HG02884 (cell line): ENCODE results near the gene FERMT2.

Experiments
- ATAC-seq: cut with Tn5 transposase; IDR thresholded peaks from one replicate; pipeline ENCODE4 v1.9.1; 2021; ENCODE audit warnings: mild to moderate bottlenecking, moderate library complexity; ENCODE audit not compliant: unreplicated experiment

FERMT2 gene

DNA sequence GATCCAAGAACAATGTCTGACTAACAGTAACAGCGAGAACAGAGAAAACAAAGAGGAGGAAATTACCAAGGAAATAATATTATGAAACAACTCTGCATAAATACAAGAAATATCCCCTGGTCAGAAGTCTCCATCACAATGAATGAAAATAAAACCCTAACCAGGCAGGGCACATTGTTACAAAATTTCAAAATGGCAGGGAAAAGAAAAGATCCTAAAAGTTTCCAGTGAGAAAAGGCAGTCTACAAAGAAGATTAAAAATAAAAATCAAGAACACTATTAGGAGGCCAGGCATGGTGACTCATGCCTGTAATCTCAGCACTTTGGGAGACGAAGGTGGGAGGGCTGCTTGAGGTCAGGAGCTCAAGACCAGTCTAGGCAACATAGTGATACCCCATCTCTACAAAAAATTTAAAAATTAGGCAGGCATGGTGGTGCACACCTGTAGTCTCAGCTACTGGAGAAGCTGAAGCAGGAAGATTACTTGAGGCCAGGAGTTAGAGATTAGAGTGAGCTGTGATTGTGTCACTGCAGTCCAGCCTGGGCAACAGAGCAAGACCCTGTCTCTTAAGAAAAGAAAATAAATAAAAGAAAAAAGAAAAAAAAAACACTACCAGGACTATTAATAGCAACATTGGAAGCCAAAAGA lies 47.8 kb downstream of the FERMT2 start:
- ATAC-seq: no peak

DNA sequence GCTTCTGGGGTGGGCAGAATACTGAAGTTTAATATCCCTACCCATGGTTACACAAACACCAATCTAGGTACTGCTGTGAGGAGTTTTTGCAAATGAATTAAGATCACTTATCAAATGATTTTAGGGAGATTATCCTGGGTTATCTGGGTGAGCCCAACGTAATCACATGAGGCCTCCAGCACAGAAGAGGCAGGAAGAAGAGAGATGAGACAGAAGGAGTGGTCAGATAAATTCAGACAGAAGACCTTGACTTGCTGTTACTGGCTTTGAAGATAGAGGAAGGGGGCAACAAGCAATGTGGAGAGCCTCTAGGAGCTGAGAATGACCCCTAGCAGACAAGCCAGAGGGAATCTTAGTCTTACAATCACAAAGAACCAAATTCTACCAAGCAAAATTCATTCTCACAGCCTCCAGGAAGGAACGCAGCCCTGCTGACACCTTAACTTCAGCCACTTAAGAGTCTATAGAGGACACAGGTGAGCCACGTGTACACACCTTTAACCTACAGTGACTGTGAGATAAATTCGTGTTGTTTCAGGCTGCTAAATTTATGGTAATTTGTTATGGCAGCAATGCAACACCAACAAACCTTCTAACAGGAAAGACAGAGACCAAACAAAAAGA lies 49.4 kb downstream of the FERMT2 start:
- no peak for ATAC-seq

DNA sequence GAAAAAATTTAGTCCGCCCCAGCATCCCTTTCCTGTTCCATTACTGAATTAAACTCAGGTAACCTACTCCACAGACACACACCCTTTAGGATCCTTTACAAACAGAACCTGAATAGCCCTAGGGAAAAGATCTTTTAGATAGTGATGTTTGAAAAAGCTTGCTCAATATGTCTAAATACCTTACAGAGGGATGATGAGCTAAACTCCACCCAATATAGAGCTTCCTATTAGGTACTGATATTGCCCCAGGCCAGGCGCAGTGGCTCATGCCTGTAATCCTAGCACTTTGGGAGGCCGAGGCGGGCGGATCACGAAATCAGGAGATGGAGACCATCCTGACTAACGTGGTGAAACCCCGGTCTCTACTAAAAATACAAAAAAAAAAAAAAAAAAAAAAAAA lies 50.1 kb downstream of the FERMT2 start:
- ATAC-seq: no peak

DNA sequence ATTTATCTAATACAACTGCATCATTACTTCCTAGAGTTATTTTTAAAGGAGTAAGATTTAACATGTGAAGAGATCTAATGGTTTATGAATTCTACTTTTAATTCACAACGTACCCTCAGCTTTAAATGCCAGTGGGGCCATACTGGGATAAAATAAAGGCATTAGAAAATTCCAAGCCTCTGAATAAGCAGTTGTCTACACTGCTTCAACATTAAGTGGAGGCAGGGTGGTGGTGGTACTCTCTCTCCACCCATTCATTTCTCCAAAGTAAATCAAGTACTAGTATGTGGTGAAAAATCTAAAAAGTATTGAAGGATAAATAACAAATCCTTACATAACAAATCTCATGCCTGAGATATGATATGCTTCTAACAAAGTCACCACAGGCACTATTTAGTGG lies 52.4 kb downstream of the FERMT2 start:
- no peak for ATAC-seq

DNA sequence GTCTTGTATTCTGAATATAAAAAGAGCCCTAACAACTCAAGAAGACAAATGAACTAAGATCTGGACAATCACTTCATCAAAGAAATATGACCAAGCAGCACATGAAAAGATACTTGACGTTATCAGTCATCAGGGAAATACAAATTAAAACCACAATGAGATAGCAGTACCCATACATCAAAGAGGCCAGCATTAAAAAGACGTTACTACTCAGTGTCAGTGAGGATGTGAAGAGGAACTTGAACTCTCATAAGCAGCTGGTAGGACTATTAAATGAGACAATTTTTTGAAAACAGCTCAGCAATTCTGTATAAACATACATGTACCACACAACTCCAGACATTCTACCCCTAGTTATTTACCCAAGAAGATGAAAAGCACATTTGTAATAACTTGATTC lies 55.9 kb downstream of the FERMT2 start:
- no peak for ATAC-seq

DNA sequence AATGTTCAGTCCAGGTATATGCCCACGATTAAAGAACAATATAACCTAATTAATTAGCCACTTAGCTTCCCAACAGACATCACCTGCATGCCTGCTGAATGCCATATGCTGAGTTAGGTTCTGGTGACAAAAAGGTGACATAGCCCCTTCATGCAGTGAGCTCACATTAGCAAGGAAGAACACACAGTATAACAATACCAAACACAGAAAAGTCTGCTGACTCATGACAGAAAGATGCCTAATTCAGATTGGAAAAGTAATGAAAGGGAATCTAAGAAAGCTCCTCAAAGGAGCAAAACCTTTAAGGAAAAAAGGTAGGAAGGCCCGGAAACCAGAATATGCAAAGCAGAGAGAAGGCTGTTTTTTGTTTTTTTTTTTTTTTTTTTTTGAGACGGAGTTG lies 59.0 kb downstream of the FERMT2 start:
- no peak for ATAC-seq

DNA sequence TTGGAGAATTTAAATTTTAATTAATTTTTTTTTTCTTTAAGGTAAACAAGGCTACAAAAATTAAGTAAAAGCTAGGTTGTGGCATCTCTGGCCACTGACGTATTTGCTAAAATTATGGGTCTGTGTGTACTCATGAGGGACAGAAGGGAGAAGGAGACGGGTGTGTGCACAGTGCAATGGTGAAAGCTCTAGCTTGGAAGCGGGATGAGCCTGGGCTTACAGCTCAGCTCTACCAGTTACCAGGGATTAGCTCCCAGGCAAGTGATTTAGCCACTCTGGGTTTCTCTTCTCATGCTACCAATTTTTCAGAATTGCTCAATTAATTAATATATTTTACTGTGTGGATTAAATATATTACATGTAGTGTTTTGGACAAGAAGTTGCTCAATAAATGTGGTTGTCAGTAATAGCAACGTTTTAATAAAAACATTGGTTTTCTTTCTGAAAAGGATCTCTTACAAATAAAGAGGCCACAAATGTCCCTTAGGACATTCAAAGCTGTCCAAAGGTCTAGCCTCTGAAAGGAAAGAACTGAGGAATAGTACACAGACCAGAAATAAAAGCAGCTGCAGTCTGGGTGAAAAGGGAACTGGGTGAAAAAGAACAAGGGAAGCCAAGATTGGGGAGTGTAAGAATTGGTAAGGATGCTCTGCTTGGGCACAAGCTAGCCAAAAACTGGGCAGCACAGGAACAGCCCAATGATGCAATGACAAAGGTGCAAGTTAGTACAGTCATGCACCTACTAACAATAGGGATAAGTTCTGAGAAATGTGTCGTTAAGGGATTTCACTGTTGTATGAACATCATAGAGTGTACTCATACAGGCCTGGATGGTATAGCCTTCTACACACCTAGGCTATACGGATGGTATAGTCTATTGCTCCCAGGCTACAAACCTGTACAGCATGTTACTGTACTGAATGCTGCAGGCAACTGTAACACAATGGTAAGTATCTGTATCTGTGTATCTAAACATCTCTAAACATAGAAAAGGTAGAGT lies 61.7 kb downstream of the FERMT2 start:
- ATAC-seq: no peak

DNA sequence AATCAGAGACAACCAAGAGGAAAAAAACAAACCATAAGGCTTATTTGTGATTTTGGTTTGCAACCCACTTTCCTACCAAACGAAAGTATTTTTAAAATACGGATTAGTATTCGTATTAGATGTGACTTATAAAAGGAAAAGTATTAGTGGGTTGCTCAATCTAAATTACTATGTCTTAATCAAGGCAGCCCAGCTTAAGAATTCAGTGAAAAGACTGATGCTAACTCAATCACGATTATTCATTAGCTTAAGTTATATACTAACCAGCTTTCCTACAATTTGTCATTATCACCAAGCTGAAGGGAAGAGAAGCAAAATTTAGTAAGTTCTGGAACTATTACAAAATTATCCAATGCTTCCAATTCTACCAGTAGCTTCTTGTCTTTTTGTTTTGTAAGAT lies 62.7 kb downstream of the FERMT2 start:
- no peak for ATAC-seq

DNA sequence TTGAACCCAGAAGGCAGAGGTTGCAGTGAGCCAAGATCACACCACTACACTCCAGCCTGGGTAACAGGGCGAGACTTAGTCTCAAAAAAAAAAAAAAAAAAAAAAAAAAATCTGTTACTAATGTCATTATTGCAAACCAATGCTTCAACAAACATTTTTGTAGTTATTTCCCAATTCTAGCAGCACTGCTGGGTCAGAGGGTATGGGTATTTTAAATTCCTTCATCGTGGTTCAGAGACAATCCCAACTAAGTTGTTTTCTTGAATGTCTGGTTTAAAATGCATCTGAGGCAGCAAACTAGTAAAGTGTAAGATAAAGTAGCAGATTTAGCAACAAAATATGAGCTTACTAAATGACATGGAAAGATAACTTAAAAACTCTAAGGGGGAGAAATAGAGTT lies 65.6 kb downstream of the FERMT2 start:
- ATAC-seq: no peak

DNA sequence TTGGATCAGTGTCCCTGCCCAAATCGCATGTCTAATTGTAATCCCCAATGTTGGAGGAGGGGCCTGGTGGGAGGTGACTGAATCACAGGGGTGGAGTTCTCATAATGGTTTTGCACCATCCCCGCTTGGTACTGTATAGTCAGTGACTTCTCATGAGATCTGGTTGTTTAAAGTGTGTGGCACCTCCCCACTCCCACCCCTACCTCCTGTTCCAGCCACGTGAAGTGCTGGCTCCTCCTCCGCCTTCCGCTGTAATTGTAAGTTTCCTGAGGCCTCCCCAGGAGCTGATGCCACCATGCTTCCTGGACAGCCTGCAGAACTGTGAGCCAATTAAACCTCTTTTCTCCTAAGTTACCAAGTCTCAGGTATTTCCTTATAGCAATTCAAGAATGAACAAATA lies 67.2 kb downstream of the FERMT2 start:
- no peak for ATAC-seq

DNA sequence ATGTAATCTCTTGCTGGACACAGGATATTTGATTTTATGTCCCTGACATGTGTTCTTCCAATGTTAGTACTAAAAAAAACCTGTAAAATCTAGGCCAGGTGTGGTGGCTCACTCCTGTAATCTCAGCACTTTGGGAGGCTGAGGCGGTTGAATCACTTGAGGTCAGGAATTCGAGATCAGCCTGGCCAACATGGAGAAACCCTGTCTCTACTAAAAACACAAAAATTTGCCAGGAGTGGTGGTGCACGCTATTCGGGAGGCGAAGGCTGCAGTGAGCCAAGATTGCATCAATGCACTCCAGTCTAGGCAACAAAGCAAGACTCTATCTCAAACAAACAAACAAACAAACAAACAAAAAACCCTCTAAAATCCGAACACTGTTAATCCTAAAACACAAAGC lies 68.0 kb downstream of the FERMT2 start:
- ATAC-seq: no peak

DNA sequence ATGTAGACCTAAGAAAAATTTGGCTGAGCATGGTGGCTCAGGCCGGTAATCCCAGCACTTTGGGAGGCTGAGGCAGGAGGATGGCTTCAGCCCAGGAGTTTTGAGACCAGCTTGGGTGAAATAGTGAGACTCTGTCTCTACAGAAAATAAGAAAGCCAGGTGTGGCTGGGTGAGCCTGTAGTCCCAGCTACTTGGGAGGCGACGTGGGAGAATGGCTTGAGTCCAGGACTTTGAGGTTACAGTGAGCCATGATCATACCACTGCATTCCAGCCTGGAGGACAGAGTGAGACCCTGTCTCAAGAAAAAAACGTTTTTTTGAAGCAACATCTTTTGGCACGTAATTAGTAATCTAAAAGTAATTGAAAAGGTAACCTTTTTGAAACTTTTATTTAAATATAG lies 70.9 kb downstream of the FERMT2 start:
- no peak for ATAC-seq

DNA sequence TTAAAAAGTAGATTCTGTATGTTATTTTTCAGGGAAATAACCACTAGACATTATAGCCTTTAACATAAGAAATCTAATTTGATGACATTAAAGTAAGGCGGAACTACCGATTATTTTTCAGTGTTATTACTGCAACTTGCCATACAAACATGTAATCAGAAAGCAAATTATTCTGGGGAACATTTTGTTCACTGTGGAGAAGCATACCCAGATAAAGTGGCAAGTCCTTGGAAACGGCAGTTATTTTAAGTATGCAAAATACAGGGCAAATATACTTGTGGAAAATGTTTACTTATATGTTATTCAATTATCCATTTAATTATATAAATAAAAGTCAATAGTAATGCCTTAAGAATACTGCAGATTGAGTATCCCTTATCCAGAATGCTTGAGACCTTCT lies 71.9 kb downstream of the FERMT2 start:
- ATAC-seq: no peak

DNA sequence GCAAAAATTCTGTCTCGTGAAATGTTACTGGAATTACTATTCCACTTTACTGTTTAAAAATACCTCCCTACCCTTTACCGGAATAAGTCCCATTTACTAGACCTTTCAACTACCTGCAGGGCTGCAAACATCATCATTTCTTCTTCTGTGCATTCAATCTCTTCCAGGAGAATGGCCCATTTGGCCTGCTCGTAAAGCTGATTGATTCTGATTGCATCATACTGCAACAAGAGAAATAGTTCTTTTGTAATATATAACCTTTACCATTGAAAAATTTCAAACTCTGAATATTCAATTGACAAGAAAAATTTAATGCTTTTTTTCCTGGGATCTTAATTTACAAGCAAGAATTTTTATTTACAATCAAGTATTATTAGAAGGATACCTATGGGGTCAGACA lies 72.4 kb downstream of the FERMT2 start:
- no peak for ATAC-seq

DNA sequence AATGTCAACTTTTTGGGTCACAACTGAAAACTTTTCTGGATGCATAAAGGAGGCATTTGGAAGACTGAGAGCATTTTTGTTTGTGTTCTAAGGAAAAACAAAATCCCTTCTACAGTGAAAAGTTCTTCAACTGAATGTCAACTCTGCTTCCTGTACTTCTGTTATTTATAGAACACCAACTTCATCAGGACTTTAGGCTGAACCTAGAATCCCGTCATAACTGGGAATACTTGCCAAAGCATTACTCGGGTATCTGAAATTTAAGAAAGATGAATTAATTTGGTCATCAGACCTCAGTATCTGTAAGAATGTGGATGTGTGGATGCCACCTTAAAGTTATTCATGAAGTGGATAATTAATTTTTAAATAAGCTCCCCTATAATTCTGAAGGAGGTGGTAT lies 73.2 kb downstream of the FERMT2 start:
- ATAC-seq: no peak

DNA sequence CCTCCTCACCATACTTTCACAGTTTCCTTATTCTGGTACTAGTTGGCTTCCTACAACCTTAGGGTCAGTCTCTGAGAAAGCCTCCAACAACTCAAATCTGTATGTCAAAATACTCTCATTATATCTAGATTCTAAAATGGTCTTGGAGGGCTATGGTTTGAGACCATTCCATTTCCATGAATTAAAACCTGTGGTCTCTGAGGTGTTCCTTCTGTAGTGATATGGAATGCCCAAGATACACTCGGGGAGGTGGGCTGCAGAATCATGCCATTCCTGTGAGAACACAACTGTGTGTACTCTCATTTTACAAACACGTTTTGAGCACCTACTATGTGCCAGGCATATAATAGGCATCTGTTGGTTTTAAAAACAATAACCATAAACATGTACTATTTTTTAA lies 74.0 kb downstream of the FERMT2 start:
- ATAC-seq: no peak

DNA sequence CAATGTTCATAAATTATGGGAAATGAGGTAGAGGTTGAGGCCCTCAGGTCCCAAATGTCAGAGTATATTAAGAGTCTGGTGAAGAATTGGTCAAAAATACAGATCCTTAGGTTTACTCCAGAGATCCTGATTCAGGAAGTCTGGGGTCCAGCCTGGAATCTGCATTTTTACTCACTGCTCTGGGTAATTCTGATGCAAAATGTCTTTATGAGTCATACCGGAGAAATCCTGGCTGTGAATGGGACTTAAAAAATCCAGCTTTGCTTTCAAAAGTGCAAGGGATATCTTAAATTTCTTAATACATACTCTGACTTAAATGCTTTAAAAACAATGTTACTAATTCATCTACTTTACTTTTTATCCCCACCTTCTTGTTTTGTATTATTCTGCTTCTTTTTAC lies 74.5 kb downstream of the FERMT2 start:
- ATAC-seq: no peak

DNA sequence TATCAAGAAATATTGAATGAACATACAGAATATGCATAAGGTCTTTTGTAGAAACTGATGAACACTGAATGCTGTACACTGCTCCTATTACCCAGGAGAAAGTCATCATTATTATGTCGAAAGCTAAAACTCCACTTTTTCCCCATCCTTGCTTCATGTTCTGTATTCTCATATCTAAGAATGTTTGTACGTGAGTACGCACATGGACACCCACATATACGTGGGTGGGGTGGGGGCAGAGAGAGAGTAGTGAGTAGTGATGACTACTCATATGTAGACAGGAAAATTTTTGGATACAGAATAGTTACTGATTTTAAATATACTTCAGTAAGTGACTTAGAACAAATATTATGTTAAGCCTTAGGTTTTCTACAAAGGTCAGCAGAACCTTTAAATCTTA lies 75.1 kb downstream of the FERMT2 start:
- no peak for ATAC-seq

DNA sequence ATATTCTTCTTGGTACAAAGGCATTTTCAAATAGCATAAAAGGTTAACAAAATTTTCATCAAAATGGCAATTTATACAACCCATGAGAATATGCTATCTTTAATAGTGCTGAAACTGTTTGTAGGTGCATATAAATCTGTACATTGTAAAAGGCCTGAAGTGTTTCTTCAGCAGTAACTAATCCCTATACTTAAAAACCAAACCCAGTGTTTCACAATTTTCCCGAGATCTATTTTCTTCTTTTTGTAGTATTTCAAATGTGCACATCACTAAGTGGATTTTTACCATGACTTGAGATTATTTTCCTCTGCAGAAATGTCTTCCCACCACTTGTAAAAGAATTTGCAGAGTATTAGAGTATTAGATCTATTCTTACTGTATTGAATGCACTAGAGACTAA lies 76.5 kb downstream of the FERMT2 start:
- ATAC-seq: no peak

DNA sequence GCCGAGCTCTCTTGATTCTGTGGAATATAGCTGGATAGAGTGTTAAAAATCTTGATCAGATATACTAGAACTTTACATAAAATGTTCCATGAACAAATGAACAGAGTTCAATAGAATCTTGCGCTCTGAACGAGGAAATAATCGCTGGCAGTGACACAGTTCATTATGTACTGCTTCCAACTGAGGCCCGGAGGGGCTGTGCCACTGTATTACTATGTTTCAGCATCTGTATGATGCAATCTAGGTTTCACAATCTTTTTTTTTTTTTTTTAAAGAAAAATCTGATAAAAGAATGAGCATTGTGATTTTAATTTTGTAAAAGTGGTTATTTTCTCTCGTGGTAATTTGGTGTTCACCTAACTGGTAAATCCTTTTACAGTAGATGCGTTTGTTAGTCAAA lies 77.2 kb downstream of the FERMT2 start:
- ATAC-seq: no peak

DNA sequence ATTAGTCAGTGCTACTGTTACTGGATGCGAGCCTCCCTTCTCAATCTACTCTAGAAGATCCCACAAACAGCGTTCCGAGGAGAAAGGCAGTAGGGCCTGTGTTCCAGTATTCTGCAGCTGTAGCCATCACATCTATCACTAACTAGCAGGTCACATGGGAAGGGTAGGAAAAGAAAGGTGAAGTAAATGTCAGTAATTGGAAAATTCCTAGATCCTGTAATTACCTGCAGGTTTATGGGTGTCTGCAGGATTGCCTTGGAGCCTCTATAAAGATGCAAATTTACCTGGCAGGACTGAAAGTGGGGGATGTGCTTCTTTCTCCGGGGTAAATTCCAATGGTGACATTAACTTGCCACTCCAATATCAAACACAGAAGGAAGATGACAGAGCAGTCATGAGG lies 77.8 kb downstream of the FERMT2 start:
- ATAC-seq: no peak

DNA sequence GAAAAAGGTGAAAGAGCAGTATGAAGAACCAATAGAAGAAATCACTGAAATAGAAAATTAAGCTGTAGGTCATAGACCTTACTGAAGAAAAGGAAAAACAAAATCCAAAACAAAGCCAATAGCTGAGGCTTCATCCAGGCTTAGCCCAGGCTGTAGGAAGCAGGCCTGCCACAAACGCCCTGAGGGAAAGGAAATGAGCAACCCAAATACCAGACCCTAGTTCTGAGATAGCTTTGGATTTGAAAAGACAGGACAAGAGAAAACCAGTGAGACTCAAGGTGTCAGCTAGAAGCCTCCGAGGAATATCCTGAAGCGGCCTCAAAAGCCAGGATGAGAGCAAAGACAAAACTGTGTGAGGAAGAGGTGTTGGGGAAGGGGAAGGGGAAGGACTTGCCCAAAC lies 79.2 kb downstream of the FERMT2 start:
- ATAC-seq: no peak
